Tibial nerve (tissue), 4 donors: ENCODE measurements around the gene FBXO46.

Source experiments
- EP300 ChIP-seq, 2 donors: sonication (generic); formaldehyde crosslinking; IDR thresholded peaks; one replicate each; pipeline ENCODE4 v1.6.1; 2017; ENCODE audit warnings: antibody characterized with exemption in 2 of 2, mild to moderate bottlenecking in 1 of 2
- POLR2A ChIP-seq, 2 donors: fragments of 450-650 bp; IDR thresholded peaks; one replicate each; pipeline ENCODE4 v1.6.1; 2017; ENCODE audit warnings: antibody characterized with exemption in 2 of 2, mild to moderate bottlenecking in 2 of 2, moderate library complexity in 2 of 2
- TF ChIP-seq, protein P1 (sequence below), 5 experiments: fragments of 200-600 bp in 3 of 5; fragments of 450-650 bp in 2 of 5; sonication (generic) in 3 of 5; IDR thresholded peaks; one replicate each; pipeline ENCODE4 v1.5.1; 2016 to 2019; ENCODE audit warnings: antibody characterized with exemption in 5 of 5, mild to moderate bottlenecking in 3 of 5, moderate library complexity in 2 of 5

- TF ChIP-seq, protein P1, sequence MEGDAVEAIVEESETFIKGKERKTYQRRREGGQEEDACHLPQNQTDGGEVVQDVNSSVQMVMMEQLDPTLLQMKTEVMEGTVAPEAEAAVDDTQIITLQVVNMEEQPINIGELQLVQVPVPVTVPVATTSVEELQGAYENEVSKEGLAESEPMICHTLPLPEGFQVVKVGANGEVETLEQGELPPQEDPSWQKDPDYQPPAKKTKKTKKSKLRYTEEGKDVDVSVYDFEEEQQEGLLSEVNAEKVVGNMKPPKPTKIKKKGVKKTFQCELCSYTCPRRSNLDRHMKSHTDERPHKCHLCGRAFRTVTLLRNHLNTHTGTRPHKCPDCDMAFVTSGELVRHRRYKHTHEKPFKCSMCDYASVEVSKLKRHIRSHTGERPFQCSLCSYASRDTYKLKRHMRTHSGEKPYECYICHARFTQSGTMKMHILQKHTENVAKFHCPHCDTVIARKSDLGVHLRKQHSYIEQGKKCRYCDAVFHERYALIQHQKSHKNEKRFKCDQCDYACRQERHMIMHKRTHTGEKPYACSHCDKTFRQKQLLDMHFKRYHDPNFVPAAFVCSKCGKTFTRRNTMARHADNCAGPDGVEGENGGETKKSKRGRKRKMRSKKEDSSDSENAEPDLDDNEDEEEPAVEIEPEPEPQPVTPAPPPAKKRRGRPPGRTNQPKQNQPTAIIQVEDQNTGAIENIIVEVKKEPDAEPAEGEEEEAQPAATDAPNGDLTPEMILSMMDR (IDR thresholded peaks at IDR 0.05): no peak
- TF ChIP-seq EP300 (IDR thresholded peaks at IDR 0.05) (no peak), POLR2A (IDR thresholded peaks at IDR 0.05) (no peak)
Observed at GRCh38 chr19:45716359-45717130, 14.2 kb downstream of the FBXO46 start.
